NCI-H187 (cell line): Measurements from ENCODE around the gene CLMP.

Experiments used
- DNase-seq, 2 experiments: peaks; one replicate each; lab custom pipeline; 2025; lab: John Stamatoyannopoulos, UW

Gene CLMP, protein sequence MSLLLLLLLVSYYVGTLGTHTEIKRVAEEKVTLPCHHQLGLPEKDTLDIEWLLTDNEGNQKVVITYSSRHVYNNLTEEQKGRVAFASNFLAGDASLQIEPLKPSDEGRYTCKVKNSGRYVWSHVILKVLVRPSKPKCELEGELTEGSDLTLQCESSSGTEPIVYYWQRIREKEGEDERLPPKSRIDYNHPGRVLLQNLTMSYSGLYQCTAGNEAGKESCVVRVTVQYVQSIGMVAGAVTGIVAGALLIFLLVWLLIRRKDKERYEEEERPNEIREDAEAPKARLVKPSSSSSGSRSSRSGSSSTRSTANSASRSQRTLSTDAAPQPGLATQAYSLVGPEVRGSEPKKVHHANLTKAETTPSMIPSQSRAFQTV

DNA sequence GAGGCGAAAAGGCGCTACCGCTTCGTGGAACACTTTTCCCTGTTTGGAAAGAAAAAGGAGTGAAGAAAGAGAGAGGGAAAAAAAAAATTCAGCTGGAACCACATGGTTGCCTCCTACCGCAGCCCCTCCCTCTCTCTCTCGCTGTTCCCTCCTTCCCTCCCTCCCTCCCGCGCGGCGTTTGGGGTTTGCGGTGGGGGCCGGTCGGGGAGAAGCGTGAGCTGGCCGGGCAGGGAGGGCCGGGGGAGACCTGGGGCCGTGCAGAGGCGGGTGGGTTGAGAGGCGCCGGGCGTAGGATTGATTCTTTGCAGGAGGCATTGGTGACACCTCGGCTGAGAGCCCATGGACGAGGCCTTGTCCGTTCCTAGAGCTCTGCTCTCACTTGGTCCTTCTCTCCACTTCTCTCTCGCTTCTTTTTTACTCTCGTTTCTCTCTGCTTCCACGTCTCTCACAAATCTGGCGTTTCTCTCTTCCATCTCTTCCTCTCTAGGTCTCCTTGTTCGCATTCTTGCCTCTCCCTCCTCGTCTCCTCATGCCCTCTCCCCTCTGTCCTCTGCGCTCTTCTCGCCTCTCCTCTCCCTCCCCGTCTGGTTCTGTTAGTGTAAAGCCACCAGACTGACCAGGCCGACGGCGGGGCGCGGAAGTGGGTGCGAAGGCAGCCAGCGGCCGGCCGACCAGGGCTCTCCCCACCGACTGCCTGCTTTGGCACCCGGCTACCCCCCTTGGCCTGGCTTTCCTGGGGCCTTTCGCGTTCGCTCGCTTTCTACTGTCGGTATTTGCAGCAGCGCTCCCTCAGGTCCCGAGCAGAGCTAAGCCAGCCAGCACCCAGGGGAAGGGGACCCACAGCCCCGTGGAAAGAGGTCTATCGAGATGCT is at the start of gene CLMP:
CLMP (minus strand) TSS at position 61 of the 872 bp plus-strand sequence. CDS start 308 bp downstream, outside the sequence.
- DNase-seq: no peak

DNA sequence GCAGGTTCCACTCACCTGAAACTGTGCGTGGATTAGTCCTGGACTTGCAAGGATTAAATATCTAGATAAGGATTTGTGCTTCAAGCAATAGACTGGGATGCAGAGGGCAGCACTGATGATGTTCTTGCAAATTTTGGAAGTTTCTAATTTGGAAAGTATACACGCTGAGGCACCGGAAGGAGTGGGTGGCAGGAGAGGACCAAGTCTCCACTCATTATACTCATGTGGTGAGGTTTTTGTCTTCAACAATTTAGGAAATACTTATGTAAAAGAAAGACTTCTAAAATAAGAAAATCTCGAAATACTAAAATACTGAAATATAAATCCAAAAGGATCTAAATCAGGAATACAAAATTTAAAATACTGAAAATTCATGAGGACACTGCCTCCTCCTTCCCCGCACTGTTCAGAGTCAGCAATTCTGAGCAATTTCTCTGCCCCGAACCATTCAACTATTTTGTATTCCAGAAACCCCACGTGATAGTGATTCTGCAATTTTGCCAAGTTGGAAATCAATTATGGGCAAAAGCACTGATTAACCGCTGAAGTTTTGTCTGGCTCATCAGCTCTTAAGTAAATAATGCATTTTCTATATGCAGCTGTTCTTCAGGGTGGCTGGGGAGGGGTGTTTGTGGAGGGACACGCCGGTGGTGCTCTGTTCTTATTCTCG is 47.0 kb upstream of the CLMP start:
- no peak for DNase-seq

GRCh38 chr11:123241294-123241693 is 46.2 kb upstream of the CLMP start:
- DNase-seq: no peak

- no peak for DNase-seq
Measured at GRCh38 chr11:123239191-123240150, 44.4 kb upstream of the CLMP start.

DNA sequence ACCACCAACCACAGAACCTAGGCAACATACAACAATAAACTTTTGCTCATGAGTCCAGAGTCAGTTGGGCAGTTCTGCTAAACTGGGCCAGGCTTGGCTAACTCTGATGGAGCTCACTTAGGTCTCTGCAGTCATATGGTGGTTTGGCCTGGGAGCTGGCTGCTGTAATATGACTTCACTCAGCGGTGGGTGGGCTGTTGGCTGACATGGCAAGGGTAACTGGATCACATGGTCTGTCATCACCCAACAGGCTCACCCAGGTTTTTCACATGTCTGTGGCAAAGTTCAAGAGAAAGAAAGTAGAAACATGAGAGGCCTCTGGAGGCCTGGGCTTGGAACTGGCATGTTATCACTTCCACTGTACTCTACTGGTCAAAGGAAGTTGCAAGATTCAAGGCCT is 43.2 kb upstream of the CLMP start:
- DNase-seq: no peak

GRCh38 chr11:123236879-123237278 is 41.8 kb upstream of the CLMP start:
- DNase-seq: no peak

DNA sequence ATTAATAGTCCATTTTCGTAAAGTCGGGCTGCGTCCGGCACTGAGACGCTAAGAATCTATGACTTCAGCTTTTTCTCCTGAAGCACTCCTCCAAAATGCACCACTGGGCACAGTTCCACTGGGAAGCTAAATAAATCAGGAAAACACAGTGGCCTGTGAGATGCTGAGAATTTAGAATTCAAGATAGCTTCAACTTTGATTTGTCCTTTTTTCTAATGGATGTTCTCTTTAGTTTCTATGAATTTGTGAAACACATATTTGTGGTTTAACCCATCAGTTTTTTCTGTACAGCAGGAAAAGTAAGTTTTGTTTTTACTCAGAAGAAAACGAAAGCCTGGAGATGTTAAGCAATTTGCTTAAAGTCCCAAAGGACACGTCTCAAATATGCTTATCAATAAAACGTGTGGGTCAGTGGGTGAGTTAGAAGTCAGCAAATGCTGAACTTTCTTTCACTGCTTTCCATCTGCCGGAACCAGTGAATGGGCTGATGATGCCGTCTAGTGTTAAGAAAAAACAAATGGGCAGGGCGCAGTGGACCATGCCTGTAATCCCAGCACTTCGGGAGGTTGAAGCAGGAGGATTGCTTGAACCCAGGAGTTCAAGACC is 40.7 kb upstream of the CLMP start:
- no peak for DNase-seq

GRCh38 chr11:123235117-123235655 is 40.1 kb upstream of the CLMP start:
- DNase-seq: no peak

DNA sequence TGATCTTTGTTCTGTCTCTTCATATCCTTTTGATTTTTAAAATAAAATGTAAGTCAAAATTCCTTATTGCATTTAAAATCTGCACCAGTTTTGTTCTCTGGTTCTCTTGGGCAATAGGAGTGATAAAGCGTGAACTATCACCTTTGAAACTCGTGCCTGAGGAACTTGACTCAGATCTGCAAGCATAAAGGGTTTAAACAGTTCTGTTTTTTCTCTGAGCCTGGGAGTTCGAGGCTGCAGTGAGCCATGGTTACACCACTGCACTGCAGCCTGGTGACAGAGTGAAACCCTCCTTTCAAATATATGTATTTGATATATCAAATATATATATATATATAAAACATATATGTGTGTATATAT is 38.9 kb upstream of the CLMP start:
- DNase-seq: no peak

DNA sequence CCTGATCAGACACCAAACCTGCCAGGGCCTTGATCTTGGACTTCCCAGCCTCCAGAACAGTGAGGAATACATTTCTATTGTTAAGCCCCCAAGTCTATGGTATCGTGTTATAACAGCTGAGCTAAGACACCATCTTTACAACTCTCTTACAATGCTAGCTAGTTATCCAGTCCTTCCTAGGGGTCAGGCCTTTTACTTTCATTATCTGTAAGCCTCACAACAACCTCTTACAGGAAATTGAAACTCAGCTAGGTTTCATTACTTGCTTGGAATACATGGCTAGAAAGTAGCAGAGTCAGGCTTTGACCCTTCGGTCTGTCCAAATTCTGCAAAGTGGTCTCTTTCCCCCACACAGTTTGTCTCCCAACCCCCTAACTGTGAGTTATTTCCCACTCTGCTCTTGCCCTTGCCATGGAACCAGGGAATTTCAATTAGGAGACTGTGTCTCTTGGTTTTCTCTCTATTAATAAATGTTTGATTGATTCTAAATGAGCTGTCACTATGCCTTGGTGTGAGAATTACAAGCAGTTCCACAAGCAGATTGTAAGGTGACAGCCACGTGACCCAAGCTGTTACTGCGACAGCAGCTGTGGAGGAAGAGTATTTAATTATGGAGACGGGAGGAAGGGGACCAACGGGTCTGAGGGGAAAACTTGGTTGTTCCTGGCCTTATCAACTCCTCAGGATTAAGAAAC is 38.4 kb upstream of the CLMP start:
- DNase-seq: no peak

GRCh38 chr11:123231777-123232176 is 36.7 kb upstream of the CLMP start:
- DNase-seq: no peak

DNA sequence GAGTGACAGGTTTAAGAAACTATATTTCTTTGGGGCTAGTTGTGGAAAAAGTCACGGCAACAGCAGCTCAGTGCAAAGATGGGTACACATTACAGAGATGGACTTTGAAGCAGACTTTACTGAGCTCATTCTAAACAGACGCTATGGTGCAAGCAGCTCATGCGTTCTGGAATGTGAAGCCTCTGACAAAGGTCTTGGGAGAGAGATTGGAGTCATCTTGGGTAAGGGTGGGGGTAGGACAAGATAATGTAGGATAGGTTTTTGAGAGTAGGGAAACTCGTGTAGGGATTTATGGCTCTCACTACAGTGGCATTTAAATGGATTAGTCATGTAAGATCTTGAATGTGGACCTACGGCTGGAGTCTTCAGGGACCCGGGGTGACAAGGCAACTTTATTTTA is 36.2 kb upstream of the CLMP start:
- no peak for DNase-seq

DNA sequence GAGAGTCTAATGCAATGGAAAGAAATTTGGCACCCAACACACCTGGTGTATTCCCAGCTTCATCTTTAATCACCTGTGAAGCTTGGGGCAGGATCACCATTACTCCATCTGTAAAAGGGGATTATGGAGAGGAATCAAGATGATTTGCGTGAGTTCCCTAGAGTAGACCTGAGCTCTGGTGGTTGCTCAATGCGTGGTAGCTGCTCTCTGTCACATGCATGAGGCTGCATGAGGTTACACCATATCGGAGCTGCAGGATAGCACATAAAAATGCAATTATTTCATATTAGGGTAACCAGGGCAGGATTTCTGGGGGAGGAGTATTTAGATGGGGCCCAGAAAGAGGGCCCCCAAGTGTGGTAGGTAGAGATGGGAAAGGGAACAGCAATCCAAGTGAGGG is 35.3 kb upstream of the CLMP start:
- DNase-seq: no peak

GRCh38 chr11:123228496-123229163 is 33.6 kb upstream of the CLMP start:
- DNase-seq: no peak

DNA sequence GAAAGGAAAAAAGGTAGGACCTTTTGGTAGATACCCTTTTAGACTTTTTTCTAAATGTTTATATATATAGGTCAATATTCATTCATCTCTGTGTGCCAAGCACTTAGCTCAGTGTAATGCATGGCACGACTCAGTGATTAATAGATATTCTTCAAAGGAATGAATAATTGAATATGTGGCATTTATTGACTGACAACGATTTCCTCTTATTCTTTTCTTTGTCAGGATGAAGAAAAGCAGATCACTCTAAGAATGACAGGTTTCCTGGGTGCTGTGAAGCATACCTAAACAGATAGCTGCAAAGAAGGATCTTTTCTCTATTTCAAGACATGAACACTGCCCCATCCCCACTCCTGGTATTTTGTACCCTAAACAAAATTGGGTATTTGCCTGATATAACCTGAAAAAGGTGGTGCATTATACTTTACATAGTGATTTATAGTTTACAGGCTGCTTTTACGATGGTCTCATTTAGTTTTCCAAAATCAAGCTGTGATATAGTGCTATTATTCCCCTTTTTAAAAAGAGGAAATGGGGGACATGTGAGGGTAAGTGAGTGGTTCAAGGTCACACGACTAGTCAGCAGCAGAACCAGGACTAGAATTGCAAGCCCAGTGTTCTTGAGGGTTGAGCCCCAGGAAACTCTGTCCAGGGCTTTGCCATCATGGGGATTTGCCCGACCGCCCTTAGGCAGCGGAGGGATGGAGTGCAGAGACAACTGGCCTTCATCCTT is 32.9 kb upstream of the CLMP start:
- no peak for DNase-seq

DNA sequence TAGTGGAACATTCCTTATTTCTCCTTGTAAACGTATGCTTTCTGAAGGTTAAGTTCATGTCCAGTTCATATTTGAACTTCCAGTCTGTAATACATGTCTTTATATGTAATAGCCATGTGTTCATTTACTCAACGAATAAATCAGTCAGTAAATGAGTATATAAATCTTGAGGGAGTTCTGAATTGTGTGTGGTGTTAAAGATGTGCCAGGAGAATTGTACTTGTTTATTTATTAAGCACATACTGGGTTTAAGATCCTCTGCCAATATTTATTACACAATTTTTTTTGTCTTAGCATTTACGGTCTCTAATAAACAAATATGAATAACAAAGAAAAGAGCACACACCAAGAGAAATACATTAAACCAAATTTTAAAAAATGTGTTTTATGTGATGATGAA is 26.5 kb upstream of the CLMP start:
- DNase-seq: no peak

GRCh38 chr11:123221096-123221561 is 26.1 kb upstream of the CLMP start:
- DNase-seq: no peak

GRCh38 chr11:123219066-123219690 is 24.1 kb upstream of the CLMP start:
- DNase-seq: no peak
